DOHH2 (cell line): Measurements from ENCODE around the gene MRPS12.

Experiments used
- H3F3A ChIP-seq: fragments of 200-600 bp; sonication (generic), shearing (Covaris generic); 2 replicates; pipeline ENCODE4 v1.6.0; 2016; ENCODE audit warnings: antibody characterized with exemption, mild to moderate bottlenecking; ENCODE audit not compliant: control insufficient read depth, insufficient read depth
- H3K27ac ChIP-seq: fragments of 200-600 bp; sonication (generic); 2 replicates; pipeline ENCODE4 v1.5.1; 2014; ENCODE audit warnings: low read depth, mild to moderate bottlenecking, low read length, moderate library complexity
- H3K27me3 ChIP-seq: fragments of 200-600 bp; sonication (generic); 2 replicates; pipeline ENCODE4 v1.6.1; 2014; ENCODE audit warnings: mild to moderate bottlenecking, low read length, mixed read lengths; ENCODE audit not compliant: control insufficient read depth
- H3K36me3 ChIP-seq: fragments of 200-600 bp; sonication (generic); 2 replicates; pipeline ENCODE4 v1.6.1; 2014; ENCODE audit warnings: mild to moderate bottlenecking, low read length, moderate library complexity, mixed read lengths; ENCODE audit not compliant: control insufficient read depth
- H3K4me1 ChIP-seq: fragments of 200-600 bp; sonication (generic); 2 replicates; pipeline ENCODE4 v1.6.1; 2014; ENCODE audit warnings: mild to moderate bottlenecking, low read length, mixed read lengths; ENCODE audit not compliant: control insufficient read depth
- H3K4me2 ChIP-seq: fragments of 200-600 bp; sonication (generic); 2 replicates; pipeline ENCODE4 v1.6.0; 2014; ENCODE audit warnings: mild to moderate bottlenecking, low read length, moderate library complexity
- H3K4me3 ChIP-seq: fragments of 200-600 bp; sonication (generic); 2 replicates; pipeline ENCODE4 v1.5.1; 2014; ENCODE audit warnings: mild to moderate bottlenecking, low read length, mixed read lengths
- H3K79me2 ChIP-seq: fragments of 200-600 bp; sonication (generic); 2 replicates; pipeline ENCODE4 v1.6.1; 2014; ENCODE audit warnings: mild to moderate bottlenecking, low read length, mixed read lengths; ENCODE audit not compliant: control insufficient read depth
- H3K9me2 ChIP-seq: fragments of 200-600 bp; sonication (generic); replicated peaks from 2 replicates; pipeline ENCODE4 v1.6.1; 2014; ENCODE audit warnings: mild to moderate bottlenecking, low read length, mixed read lengths; ENCODE audit not compliant: control insufficient read depth
- H3K9me3 ChIP-seq: fragments of 200-600 bp; sonication (generic); 2 replicates; pipeline ENCODE4 v1.6.1; 2014; ENCODE audit warnings: antibody characterized with exemption, low read length, mixed read lengths; ENCODE audit not compliant: control insufficient read depth, insufficient read depth
- H4K20me1 ChIP-seq: fragments of 200-600 bp; sonication (generic); 2 replicates; pipeline ENCODE4 v1.6.0; 2014; ENCODE audit warnings: low read depth, mild to moderate bottlenecking, antibody characterized with exemption, low read length, moderate library complexity; ENCODE audit not compliant: control insufficient read depth, insufficient read depth
- EZH2phosphoT487 ChIP-seq: fragments of 200-600 bp; sonication (generic); IDR thresholded peaks from 2 replicates; pipeline ENCODE4 v1.6.1; 2017; ENCODE audit warnings: borderline replicate concordance, mild to moderate bottlenecking, antibody characterized with exemption, low read length, moderate library complexity, mixed read lengths
- TF ChIP-seq, protein P1 (sequence below): fragments of 200-600 bp; sonication (generic); IDR thresholded peaks from one replicate; pipeline ENCODE4 v1.5.1; 2014; ENCODE audit warnings: antibody characterized with exemption, mild to moderate bottlenecking, low read depth, low read length; ENCODE audit not compliant: poor library complexity, severe bottlenecking

Gene MRPS12

DNA sequence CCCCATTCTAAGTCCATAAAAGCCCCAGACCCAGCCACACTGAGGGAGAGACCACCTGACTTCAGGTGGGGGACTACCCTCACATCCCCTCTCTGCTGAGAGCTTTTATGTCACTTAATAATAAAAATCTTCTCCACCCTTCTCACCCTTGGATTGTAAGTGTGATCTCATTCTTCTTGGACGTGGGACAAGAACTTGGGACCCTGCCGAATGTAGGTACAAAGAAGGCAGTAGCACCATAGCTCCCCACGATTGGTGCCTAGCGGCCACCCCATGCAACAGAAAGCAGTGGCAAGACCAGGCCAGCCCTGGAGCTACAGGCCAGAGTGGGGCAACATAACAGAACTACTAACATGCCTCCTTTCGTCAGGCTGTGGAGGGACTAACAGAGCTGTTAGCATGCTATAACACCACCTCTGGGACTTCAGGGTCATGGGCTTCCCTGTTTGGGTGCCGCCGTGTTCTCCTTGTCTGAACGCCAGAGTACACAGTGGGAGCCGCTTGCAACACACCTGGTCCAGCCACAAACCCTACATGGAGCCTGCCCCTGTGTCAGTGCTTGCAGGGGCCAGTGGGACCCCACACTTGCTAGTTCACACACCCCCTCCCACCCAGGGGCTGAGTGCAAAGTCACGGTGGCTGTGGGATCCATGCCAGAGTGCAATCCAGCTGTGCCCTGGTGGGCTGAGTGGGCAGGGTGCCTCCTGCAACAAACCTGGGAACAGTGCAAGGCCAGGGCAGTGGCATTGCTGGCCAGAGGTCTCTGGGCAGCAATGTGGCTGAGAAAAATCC lies 50.0 kb downstream of the MRPS12 start:
- no peaks in the 10 kb centered on the region for H4K20me1 ChIP-seq
- H3K27me3 ChIP-seq: no peaks in the 10 kb centered on the region; the same call in 1 of the 2 replicates
- no peaks in the 10 kb centered on the region for H3K4me1 ChIP-seq
- no peak overlapping the region for H3K4me2 ChIP-seq
- no peaks in the 10 kb centered on the region for H3F3A ChIP-seq
- H3K27ac ChIP-seq: no peak overlapping the region
- no peak overlapping the region for H3K4me3 ChIP-seq
- TF ChIP-seq EZH2phosphoT487: no peak
- TF ChIP-seq, protein P1, sequence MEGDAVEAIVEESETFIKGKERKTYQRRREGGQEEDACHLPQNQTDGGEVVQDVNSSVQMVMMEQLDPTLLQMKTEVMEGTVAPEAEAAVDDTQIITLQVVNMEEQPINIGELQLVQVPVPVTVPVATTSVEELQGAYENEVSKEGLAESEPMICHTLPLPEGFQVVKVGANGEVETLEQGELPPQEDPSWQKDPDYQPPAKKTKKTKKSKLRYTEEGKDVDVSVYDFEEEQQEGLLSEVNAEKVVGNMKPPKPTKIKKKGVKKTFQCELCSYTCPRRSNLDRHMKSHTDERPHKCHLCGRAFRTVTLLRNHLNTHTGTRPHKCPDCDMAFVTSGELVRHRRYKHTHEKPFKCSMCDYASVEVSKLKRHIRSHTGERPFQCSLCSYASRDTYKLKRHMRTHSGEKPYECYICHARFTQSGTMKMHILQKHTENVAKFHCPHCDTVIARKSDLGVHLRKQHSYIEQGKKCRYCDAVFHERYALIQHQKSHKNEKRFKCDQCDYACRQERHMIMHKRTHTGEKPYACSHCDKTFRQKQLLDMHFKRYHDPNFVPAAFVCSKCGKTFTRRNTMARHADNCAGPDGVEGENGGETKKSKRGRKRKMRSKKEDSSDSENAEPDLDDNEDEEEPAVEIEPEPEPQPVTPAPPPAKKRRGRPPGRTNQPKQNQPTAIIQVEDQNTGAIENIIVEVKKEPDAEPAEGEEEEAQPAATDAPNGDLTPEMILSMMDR: no peak
- no peaks in the 10 kb centered on the region for H3K79me2 ChIP-seq
- H3K9me2 ChIP-seq: no peaks in the 10 kb centered on the region
- H3K9me3 ChIP-seq: peaks cover 9% of the 10 kb centered on the region; the same call in 1 of the 2 replicates
- H3K36me3 ChIP-seq: no peaks in the 10 kb centered on the region
